ENCODE results near the gene TMEM156. TPM values are rescaled to one million over a fixed set of nuclear protein-coding genes. Genes with fewer than 3 reads are reported as not detected.
"Not testable (repeated sequence)": the region's sequence is repeated elsewhere in the genome, so short reads cannot be mapped to it uniquely, and the experiment has no call there.

The TMEM156 gene
- total RNA-seq, 2 experiments from 2014 or later: 14.0 to 14.9 TPM

- H3K4me1 Mint-ChIP-seq: peaks cover 16% of the 10 kb centered on the region
Observed at GRCh38 chr4:38980903-38981676, 51.1 kb downstream of the TMEM156 start.

GRCh38 chr4:38979511-38980230 is 52.5 kb downstream of the TMEM156 start:
- DNase-seq: no peak

More at GRCh38 chr4:38980903-38981676, 51.1 kb downstream of the TMEM156 start:
- peak; percentile 22 for ATAC-seq (ENCODE audit: low read depth)
- no peak for DNase-seq
- Mint-ChIP-seq H3K27me3 (no peaks in the 10 kb centered on the region), H3K27ac (peak overlapping the region; percentile 19), H3K4me3 (no peak overlapping the region), H3K9me3 (no peaks in the 10 kb centered on the region), H3K36me3 (peaks cover 49% of the 10 kb centered on the region)
- POLR2A ChIA-PET: interaction anchor here (0.5 kb wide), 1 partner anchor 34 kb away, joined by 5 read pairs; no protein-coding TSS in a partner anchor

GRCh38 chr4:38979081-38979480 is 53.1 kb downstream of the TMEM156 start:
- H3K9me3 Mint-ChIP-seq: no peaks in the 10 kb centered on the region
- H3K27ac Mint-ChIP-seq: no peak overlapping the region
- H3K27me3 Mint-ChIP-seq: no peaks in the 10 kb centered on the region
- no peak overlapping the region for H3K4me3 Mint-ChIP-seq
- H3K4me1 Mint-ChIP-seq: peaks cover 11% of the 10 kb centered on the region
- ATAC-seq (ENCODE audit: low read depth): no peak
- POLR2A ChIA-PET: no interaction called here
- H3K36me3 Mint-ChIP-seq: peaks cover 44% of the 10 kb centered on the region
- DNase-seq: no peak

More at GRCh38 chr4:38979511-38980230, 52.5 kb downstream of the TMEM156 start:
- Mint-ChIP-seq H3K36me3 (peaks cover 47% of the 10 kb centered on the region), H3K27ac (no peak overlapping the region), H3K27me3 (no peaks in the 10 kb centered on the region), H3K4me3 (no peak overlapping the region), H3K9me3 (no peaks in the 10 kb centered on the region), H3K4me1 (peaks cover 14% of the 10 kb centered on the region)
- no peak for ATAC-seq (ENCODE audit: low read depth)
- POLR2A ChIA-PET: interaction anchor here (0.7 kb wide), 1 partner anchor 1821 kb away, joined by 7 read pairs; no protein-coding TSS in a partner anchor

GRCh38 chr4:38976308-38976707 is 55.9 kb downstream of the TMEM156 start:
- no peak overlapping the region for H3K4me3 Mint-ChIP-seq
- no peak for ATAC-seq (ENCODE audit: low read depth)
- POLR2A ChIA-PET: no interaction called here
- peaks cover 27% of the 10 kb centered on the region for H3K36me3 Mint-ChIP-seq
- H3K4me1 Mint-ChIP-seq: peaks cover 4% of the 10 kb centered on the region
- no peaks in the 10 kb centered on the region for H3K9me3 Mint-ChIP-seq
- no peak for DNase-seq
- no peaks in the 10 kb centered on the region for H3K27me3 Mint-ChIP-seq
- no peak overlapping the region for H3K27ac Mint-ChIP-seq

- H3K36me3 Mint-ChIP-seq: peaks cover 59% of the 10 kb centered on the region
- POLR2A ChIA-PET: no interaction called here
- no peak overlapping the region for H3K4me3 Mint-ChIP-seq
Observed at GRCh38 chr4:38968668-38969067, 63.5 kb downstream of the TMEM156 start.

GRCh38 chr4:38967260-38968095 is 64.7 kb downstream of the TMEM156 start:
- H3K4me1 Mint-ChIP-seq: peaks cover 4% of the 10 kb centered on the region
- H3K27me3 Mint-ChIP-seq: no peaks in the 10 kb centered on the region
- peaks cover 62% of the 10 kb centered on the region for H3K36me3 Mint-ChIP-seq
- POLR2A ChIA-PET: no interaction called here
- no peak for ATAC-seq (ENCODE audit: low read depth)
- no peak overlapping the region for H3K27ac Mint-ChIP-seq
- peaks cover 4% of the 10 kb centered on the region for H3K9me3 Mint-ChIP-seq
- H3K4me3 Mint-ChIP-seq: no peak overlapping the region
- DNase-seq: no peak

More at GRCh38 chr4:38968668-38969067, 63.5 kb downstream of the TMEM156 start:
- Mint-ChIP-seq H3K9me3 (peaks cover 1% of the 10 kb centered on the region), H3K27me3 (no peaks in the 10 kb centered on the region), H3K27ac (no peak overlapping the region), H3K4me1 (peaks cover 4% of the 10 kb centered on the region)
- ATAC-seq (ENCODE audit: low read depth) (no peak), DNase-seq (no peak)

- no peak overlapping the region for H3K27ac Mint-ChIP-seq
- H3K27me3 Mint-ChIP-seq: no peaks in the 10 kb centered on the region
- peaks cover 4% of the 10 kb centered on the region for H3K4me1 Mint-ChIP-seq
- DNase-seq (no peak), ATAC-seq (ENCODE audit: low read depth) (no peak)
- H3K9me3 Mint-ChIP-seq: peaks cover 6% of the 10 kb centered on the region
- POLR2A ChIA-PET: no interaction called here
- H3K36me3 Mint-ChIP-seq: peaks cover 64% of the 10 kb centered on the region
- H3K4me3 Mint-ChIP-seq: no peak overlapping the region
Observed at GRCh38 chr4:38965866-38966265, 66.3 kb downstream of the TMEM156 start.

GRCh38 chr4:38964942-38965775 is 67.0 kb downstream of the TMEM156 start:
- no peak for DNase-seq
- Mint-ChIP-seq H3K27me3 (no peaks in the 10 kb centered on the region), H3K9me3 (peaks cover 10% of the 10 kb centered on the region), H3K4me3 (no peak overlapping the region), H3K27ac (no peak overlapping the region), H3K4me1 (peaks cover 4% of the 10 kb centered on the region), H3K36me3 (peaks cover 61% of the 10 kb centered on the region)
- POLR2A ChIA-PET: no interaction called here
- no peak for ATAC-seq (ENCODE audit: low read depth)

- Mint-ChIP-seq H3K36me3 (peaks cover 19% of the 10 kb centered on the region), H3K4me1 (peaks cover 14% of the 10 kb centered on the region), H3K9me3 (peaks cover 12% of the 10 kb centered on the region)
- H3K4me3 Mint-ChIP-seq; H3K27ac Mint-ChIP-seq; ATAC-seq (ENCODE audit: low read depth); H3K27me3 Mint-ChIP-seq; DNase-seq: not testable (repeated sequence)
- POLR2A ChIA-PET: interaction anchor here (0.6 kb wide), 1 partner anchor 54 kb away, joined by 3 read pairs; no protein-coding TSS in a partner anchor
Observed at GRCh38 chr4:38959248-38959647, 73.0 kb downstream of the TMEM156 start.

GRCh38 chr4:38958453-38959190 is 73.6 kb downstream of the TMEM156 start:
- Mint-ChIP-seq H3K27ac (peak overlapping the region; percentile 5), H3K9me3 (peaks cover 12% of the 10 kb centered on the region), H3K36me3 (peaks cover 14% of the 10 kb centered on the region), H3K4me1 (peaks cover 14% of the 10 kb centered on the region), H3K4me3 (no peak overlapping the region), H3K27me3 (peaks cover under 1% of the 10 kb centered on the region)
- POLR2A ChIA-PET: no interaction called here
- ATAC-seq (ENCODE audit: low read depth): peak; percentile 73
- no peak for DNase-seq

GRCh38 chr4:38957893-38958292 is 74.3 kb downstream of the TMEM156 start:
- no peak for DNase-seq
- POLR2A ChIA-PET: no interaction called here
- Mint-ChIP-seq H3K36me3 (peaks cover 9% of the 10 kb centered on the region), H3K9me3 (peaks cover 11% of the 10 kb centered on the region), H3K27me3 (peaks cover 3% of the 10 kb centered on the region), H3K4me3 (no peak overlapping the region), H3K4me1 (peaks cover 14% of the 10 kb centered on the region), H3K27ac (no peak overlapping the region)
- ATAC-seq (ENCODE audit: low read depth): no peak

GRCh38 chr4:38957261-38957815 is 74.9 kb downstream of the TMEM156 start:
- DNase-seq (no peak), ATAC-seq (ENCODE audit: low read depth) (no peak)
- Mint-ChIP-seq H3K27ac (no peak overlapping the region), H3K4me3 (no peak overlapping the region), H3K4me1 (peaks cover 14% of the 10 kb centered on the region), H3K9me3 (peaks cover 9% of the 10 kb centered on the region), H3K36me3 (peaks cover 8% of the 10 kb centered on the region), H3K27me3 (peaks cover 3% of the 10 kb centered on the region)
- POLR2A ChIA-PET: no interaction called here

Measured in activated naive CD8-positive, alpha-beta T cell treated with anti-CD3 and anti-CD28 coated beads, Interleukin-2, amount 10 ng/mL, durations not matched to agents 7 days and 5 days (primary cell).